Measurements from ENCODE around the gene OR4M2.
"Not testable (repeated sequence)": the region's sequence is repeated elsewhere in the genome, so short reads cannot be mapped to it uniquely, and the experiment has no call there.

Gene OR4M2, protein sequence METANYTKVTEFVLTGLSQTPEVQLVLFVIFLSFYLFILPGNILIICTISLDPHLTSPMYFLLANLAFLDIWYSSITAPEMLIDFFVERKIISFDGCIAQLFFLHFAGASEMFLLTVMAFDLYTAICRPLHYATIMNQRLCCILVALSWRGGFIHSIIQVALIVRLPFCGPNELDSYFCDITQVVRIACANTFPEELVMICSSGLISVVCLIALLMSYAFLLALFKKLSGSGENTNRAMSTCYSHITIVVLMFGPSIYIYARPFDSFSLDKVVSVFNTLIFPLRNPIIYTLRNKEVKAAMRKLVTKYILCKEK

DNA sequence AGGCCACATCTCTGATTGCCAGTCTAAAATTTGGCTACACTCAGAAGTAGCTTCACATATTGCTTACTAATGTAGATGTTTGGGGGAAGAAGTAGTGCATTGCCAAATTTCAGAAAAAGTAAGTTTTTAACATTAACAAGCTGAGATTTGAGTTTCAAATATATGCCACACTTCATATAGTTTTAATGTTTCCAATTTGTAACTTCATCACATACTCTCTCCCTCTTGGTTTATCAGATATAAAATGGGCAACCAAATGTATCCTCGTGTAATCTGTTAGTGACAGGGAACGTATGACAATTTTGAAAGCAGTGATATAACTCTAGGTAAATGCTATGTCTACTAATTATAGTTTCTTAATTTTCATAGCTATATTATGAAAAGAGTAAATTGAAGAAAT is at the start of gene OR4M2:
OR4M2 (plus strand) TSS at position 301 of the 400 bp plus-strand sequence; CDS start at position 399, 98 bp downstream.
- H3K4me3 ChIP-seq (ENCODE audit: low read length); DNase-seq (ENCODE audit: low read depth): not testable (repeated sequence)

DNA sequence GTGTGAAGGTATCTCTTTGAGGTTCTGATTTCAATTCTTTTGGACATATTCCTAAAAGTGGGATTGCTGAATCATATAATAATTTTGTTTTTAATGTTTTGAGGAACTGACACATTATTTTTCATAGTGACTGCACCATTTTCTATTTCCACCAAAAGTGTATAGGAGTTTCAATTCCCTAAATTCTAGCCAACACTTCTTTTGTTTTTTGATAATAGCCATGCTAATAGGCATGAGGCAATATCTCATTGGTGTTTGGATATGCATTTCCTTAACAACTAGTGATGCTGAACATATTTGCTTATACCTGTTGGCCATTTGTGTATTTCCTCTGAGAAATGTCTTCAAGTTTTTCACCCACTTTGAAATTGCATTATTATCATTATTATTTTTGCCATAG is 11.1 kb upstream of the OR4M2 start:
- not testable (repeated sequence) for H3K4me3 ChIP-seq (ENCODE audit: low read length); DNase-seq (ENCODE audit: low read depth)

DNA sequence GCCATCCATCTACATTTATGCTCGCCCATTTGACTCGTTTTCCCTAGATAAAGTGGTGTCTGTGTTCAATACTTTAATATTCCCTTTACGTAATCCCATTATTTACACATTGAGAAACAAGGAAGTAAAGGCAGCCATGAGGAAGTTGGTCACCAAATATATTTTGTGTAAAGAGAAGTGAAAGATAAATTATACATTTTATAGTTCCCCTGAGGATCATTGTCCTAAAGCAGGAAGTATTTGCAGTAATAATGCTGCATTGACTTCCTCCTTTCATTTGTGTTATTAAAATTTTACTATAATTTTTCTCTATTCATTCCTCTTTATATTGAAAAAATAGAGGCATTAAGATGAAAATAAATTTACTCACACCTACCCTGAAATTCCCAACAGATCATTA is 1.1 kb downstream of the OR4M2 start:
- H3K4me3 ChIP-seq (ENCODE audit: low read length); DNase-seq (ENCODE audit: low read depth): not testable (repeated sequence)

DNA sequence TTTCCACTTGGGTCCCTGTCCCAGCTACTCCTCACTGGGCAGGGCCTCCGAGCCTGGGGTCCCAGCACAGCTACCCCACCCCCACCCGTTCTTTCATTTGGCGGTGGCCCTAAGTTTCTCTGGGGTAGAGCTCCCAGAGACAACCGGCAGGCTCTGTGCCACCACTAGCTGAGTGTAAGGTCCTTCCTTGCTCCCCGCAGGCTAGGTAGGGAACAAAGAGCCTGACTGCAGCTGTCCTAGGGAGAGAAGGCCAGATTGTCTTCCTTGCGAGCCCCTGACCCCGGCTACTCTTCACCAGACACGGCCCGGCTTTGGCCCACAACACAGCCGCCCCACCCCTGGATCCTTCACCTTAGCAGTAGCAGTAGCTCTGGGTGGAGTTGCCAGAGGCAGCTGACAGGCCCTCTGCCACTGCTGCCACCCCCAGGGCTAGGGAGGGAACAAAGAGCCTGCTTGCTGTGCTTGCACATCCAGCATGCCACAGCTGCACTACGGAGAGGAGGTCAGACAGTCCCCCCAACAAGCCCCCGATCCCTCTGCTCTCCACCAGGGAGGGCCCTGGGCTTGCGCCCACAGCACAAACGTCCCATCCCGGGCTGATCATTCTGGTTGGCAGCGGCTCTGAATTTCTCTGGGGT is 18.4 kb downstream of the OR4M2 start:
- DNase-seq (ENCODE audit: low read depth); H3K4me3 ChIP-seq (ENCODE audit: low read length): not testable (repeated sequence)

DNA sequence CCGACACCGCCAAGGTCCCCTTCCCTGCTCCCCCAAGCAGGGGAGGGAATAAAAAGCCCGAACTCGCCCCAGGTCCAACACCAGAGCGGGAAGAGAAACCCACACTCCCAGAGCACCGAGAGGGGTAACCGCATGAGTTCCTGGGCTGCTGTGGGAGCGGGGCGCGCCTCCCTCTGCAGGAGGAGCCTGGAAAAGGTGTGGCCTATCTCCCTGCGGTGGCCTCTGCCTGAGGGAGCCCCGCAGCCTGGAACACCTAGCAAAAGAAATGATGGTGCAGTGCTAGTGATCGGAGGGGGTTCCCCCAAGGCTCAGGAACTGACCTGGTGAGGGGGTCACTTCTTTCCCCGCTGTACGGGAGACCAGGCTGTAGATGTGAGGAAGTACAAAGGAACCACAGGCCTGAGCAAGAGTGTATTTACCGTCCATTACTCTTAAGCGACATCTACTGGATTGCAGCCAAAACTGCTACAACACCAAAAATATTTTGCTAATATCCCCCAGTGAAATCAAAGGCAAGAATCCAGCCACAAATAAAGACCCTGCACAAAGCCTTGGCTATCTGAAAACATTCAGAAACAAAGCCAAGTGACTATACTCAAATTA is 19.1 kb downstream of the OR4M2 start:
- DNase-seq (ENCODE audit: low read depth); H3K4me3 ChIP-seq (ENCODE audit: low read length): not testable (repeated sequence)

DNA sequence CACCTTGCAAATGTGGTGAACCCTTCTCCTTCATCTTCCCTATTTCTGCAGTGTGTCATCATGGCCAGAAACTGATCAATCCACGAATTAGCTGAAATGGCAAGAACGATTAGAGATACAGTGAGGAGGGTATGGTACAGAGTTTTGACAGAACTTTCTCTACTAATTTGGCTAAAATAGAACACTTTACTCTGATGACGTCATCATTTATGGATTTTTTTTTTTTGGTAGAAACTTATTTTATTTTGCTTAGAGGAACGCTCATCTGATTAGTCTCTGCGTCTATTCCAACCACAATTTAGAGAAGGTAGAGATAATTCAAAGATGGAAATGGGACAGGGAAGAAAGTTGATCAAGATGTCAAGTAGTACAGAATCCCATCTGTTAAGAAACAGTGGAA is 41.7 kb downstream of the OR4M2 start:
- H3K4me3 ChIP-seq (ENCODE audit: low read length); DNase-seq (ENCODE audit: low read depth): not testable (repeated sequence)

Data from AG10803 (cell line).